K562 (cell line): ENCODE measurements around the gene TEKT2. TPM values are rescaled to one million over a fixed set of nuclear protein-coding genes. Genes with fewer than 3 reads are reported as not detected.
A peak's percentile ranks its signal among the peaks of the same experiment; 100 is the strongest.

Source experiments
- ARID3B ChIP-seq: fragments of 250-450 bp; sonication (Bioruptor Pico); IDR thresholded peaks from 2 replicates; pipeline ENCODE4 v1.4.0; 2020; ENCODE audit warnings: borderline replicate concordance
- BRD9 ChIP-seq: fragments of 450-650 bp; IDR thresholded peaks from 2 replicates; pipeline ENCODE4 v1.6.1; 2018; ENCODE audit warnings: low read depth; ENCODE audit not compliant: partially characterized antibody
- CREB3 ChIP-seq: fragments of 450-650 bp; conservative IDR thresholded peaks from 2 replicates; pipeline ENCODE4 v1.6.1; 2016; ENCODE audit warnings: missing genetic modification characterization, low read depth, mild to moderate bottlenecking, missing compliant biosample characterization, moderate library complexity
- DMBX1 ChIP-seq: fragments of 250-450 bp; sonication (Bioruptor Pico); IDR thresholded peaks from 2 replicates; pipeline ENCODE4 v1.8.0; 2022; ENCODE audit warnings: inconsistent platforms, mild to moderate bottlenecking, moderate library complexity, borderline replicate concordance
- ETS1 ChIP-seq: conservative IDR thresholded peaks from 2 replicates; pipeline ENCODE4 v1.6.1; 2011; ENCODE audit warnings: low read depth, mild to moderate bottlenecking, low read length; ENCODE audit not compliant: control insufficient read depth
- GTF2E2 ChIP-seq: fragments of 200-800 bp; sonication (Bioruptor generic); IDR thresholded peaks from 2 replicates; pipeline ENCODE4 v1.6.1; 2016; ENCODE audit warnings: missing genetic modification characterization, missing compliant biosample characterization
- HLTF ChIP-seq: fragments of 450-650 bp; IDR thresholded peaks from 2 replicates; pipeline ENCODE4 v1.6.1; 2016
- IRF9 ChIP-seq: fragments of 450-650 bp; IDR thresholded peaks from 2 replicates; pipeline ENCODE4 v1.6.1; 2016; ENCODE audit warnings: missing biosample characterization, missing genetic modification characterization
- MAFF ChIP-seq: IDR thresholded peaks from 2 replicates; pipeline ENCODE4 v1.6.1; 2012; ENCODE audit warnings: low read length, improper control_type of control experiment
- MAX ChIP-seq: sonication (generic); formaldehyde crosslinking; IDR thresholded peaks from 2 replicates; pipeline ENCODE4 v1.9.0; 2022; ENCODE audit warnings: mild to moderate bottlenecking, missing genetic modification reagents
- MTA2 ChIP-seq: fragments of 450-650 bp; IDR thresholded peaks from 2 replicates; pipeline ENCODE4 v1.6.1; 2016; ENCODE audit warnings: low read depth
- NR4A1 ChIP-seq, 2 experiments: fragments of 250-450 bp in 1 of 2; fragments of 450-650 bp in 1 of 2; sonication (Bioruptor Pico) in 1 of 2; IDR thresholded peaks; 2 replicates each; pipeline versions ENCODE4 v1.4.0 to v1.6.1; 2016 to 2020; ENCODE audit warnings: mild to moderate bottlenecking in 2 of 2, missing compliant biosample characterization in 1 of 2, missing genetic modification characterization in 1 of 2, moderate library complexity in 1 of 2
- POLR2B ChIP-seq: fragments of 450-650 bp; IDR thresholded peaks from 2 replicates; pipeline ENCODE4 v1.6.1; 2018; ENCODE audit warnings: low read depth; ENCODE audit not compliant: partially characterized antibody
- POU5F1 ChIP-seq: fragments of 150-350 bp; IDR thresholded peaks from 2 replicates; pipeline ENCODE4 v1.6.1; 2014; ENCODE audit warnings: borderline replicate concordance, low read length, low read depth, mild to moderate bottlenecking; ENCODE audit not compliant: partially characterized antibody
- RAD51 ChIP-seq: fragments of 450-650 bp; IDR thresholded peaks from 2 replicates; pipeline ENCODE4 v1.7.1; 2016; ENCODE audit warnings: low read depth, mild to moderate bottlenecking, borderline replicate concordance
- TEAD1 ChIP-seq, 2 experiments: fragments of 450-650 bp in 1 of 2; sonication (generic) in 1 of 2; formaldehyde crosslinking; IDR thresholded peaks; 2 replicates each; pipeline versions ENCODE4 v1.4.0 to v1.8.0; 2020 to 2022; ENCODE audit warnings: mild to moderate bottlenecking in 2 of 2, missing genetic modification reagents in 1 of 2
- TFE3 ChIP-seq: fragments of 450-650 bp; formaldehyde crosslinking; IDR thresholded peaks from 2 replicates; pipeline ENCODE4 v1.4.0; 2020; ENCODE audit warnings: mild to moderate bottlenecking, mixed read lengths
- ZBED1 ChIP-seq: IDR thresholded peaks from 2 replicates; pipeline ENCODE4 v1.6.1; 2014
- ZC3H4 ChIP-seq: sonication (generic); formaldehyde crosslinking; IDR thresholded peaks from 2 replicates; pipeline ENCODE4 v1.9.0; 2021; ENCODE audit warnings: missing genetic modification reagents, borderline replicate concordance
- ZNF239 ChIP-seq: fragments of 250-450 bp; sonication (Bioruptor Pico); IDR thresholded peaks from 2 replicates; pipeline ENCODE4 v1.4.0; 2020; ENCODE audit warnings: mild to moderate bottlenecking
- ZNF24 ChIP-seq: fragments of 450-650 bp; IDR thresholded peaks from 2 replicates; pipeline ENCODE4 v1.6.1; 2016
- polyA plus RNA-seq, 8 experiments: library from polyadenylated mRNA; depleted of rRNA in 4 of 8; stranded (reverse) in 5 of 8; unstranded in 3 of 8; fragments of >200 nt; fragmentation: Nextera tagmentation in 2 of 8; fragmentation: Illumina TruSeq in 1 of 8; extraction: Ambion mirVana in 2 of 8; extraction: Trizol in 1 of 8; gene quantifications; 2 replicates each; pipeline versions ENCODE4 v1.2.1 to v1.2.3, GENCODE V29; 2011 to 2014; ENCODE audit warnings: inconsistent platforms in 1 of 8, missing spikeins in 1 of 8
- total RNA-seq, 7 experiments: library from RNA; depleted of rRNA in 6 of 7; stranded (reverse); fragments of >200 nt in 6 of 7; fragmentation: Illumina TruSeq in 2 of 7; extraction: Trizol in 2 of 7; gene quantifications; 2 replicates each; pipeline versions ENCODE4 v1.2.1 to v1.2.3, GENCODE V29; 2011 to 2021; ENCODE audit warnings: low replicate concordance in 1 of 7

Gene TEKT2
- total and polyA plus RNA-seq, 9 of the 15 experiments (the other 6 are each of a cell fraction or from before 2014, with no cell fraction given) = 0.06 to 0.94 (median 0.30) TPM; not detected in 1

GRCh38 chr1:36087233-36088123 lies 3.6 kb downstream of the TEKT2 start (continued):
- no peak for TF ChIP-seq RAD51
- no peak for TF ChIP-seq ZC3H4 (CRISPR knock-in tag)
- no peak for TF ChIP-seq GTF2E2
- TF ChIP-seq BRD9 = no peak
- no peak for TF ChIP-seq POLR2B
- TF ChIP-seq ZNF239 (CRISPR knock-in tag) = no peak
- no peak for TF ChIP-seq ETS1
- TF ChIP-seq CREB3 (tag) = no peak
- no peak for TF ChIP-seq MTA2
- TF ChIP-seq TEAD1 (CRISPR knock-in tag; IDR thresholded peaks at IDR 0.05) = no peak
- TF ChIP-seq MAX (CRISPR knock-in tag) = 0 out of 2 replicates have a peak, but pooled peaks have one; percentile 9
- no peak for TF ChIP-seq TFE3 (CRISPR knock-in tag)
- TF ChIP-seq ZNF24 = no peak
- no peak for TF ChIP-seq IRF9
- TF ChIP-seq NR4A1 (CRISPR knock-in tag; IDR thresholded peaks at IDR 0.05) = no peak
- TF ChIP-seq NR4A1 (tag; IDR thresholded peaks at IDR 0.05) = no peak
- TF ChIP-seq HLTF = no peak
- no peak for TF ChIP-seq MAFF
- no peak for TF ChIP-seq ZBED1
- no peak for TF ChIP-seq DMBX1 (CRISPR knock-in tag)
- no peak for TF ChIP-seq POU5F1
- no peak for TF ChIP-seq ARID3B (CRISPR knock-in tag)
- TF ChIP-seq, all 486 proteins: peak for 10
